HepG2 (cell line): ENCODE results near the gene CLIC6. TPM values are rescaled to one million over a fixed set of nuclear protein-coding genes. Genes with fewer than 3 reads are reported as not detected.

ENCODE experiments used
- FIP1L1 ChIP-seq: fragments of 200-400 bp; formaldehyde crosslinking; IDR thresholded peaks from 2 replicates; pipeline ENCODE4 v1.6.1; 2018; ENCODE audit warnings: low read depth, mild to moderate bottlenecking, low read length, moderate library complexity, borderline replicate concordance; ENCODE audit not compliant: insufficient read depth
- GFI1 ChIP-seq: sonication (generic); formaldehyde crosslinking; IDR thresholded peaks from 2 replicates; pipeline ENCODE4 v1.5.0; 2020; ENCODE audit warnings: missing genetic modification reagents, mild to moderate bottlenecking, borderline replicate concordance
- MTF2 ChIP-seq: sonication (generic); formaldehyde crosslinking; IDR thresholded peaks from 2 replicates; pipeline ENCODE4 v1.5.0; 2020; ENCODE audit warnings: missing genetic modification reagents, borderline replicate concordance
- MYNN ChIP-seq: sonication (generic); formaldehyde crosslinking; IDR thresholded peaks from 2 replicates; pipeline ENCODE4 v1.4.0; 2020; ENCODE audit warnings: mild to moderate bottlenecking, low read depth, missing genetic modification reagents
- NR1H2 ChIP-seq: sonication (generic); formaldehyde crosslinking; IDR thresholded peaks from 2 replicates; pipeline ENCODE4 v1.8.1; 2022; ENCODE audit warnings: low read depth, missing genetic modification reagents, borderline replicate concordance
- SIN3A ChIP-seq: IDR thresholded peaks from 2 replicates; pipeline ENCODE4 v1.6.1; 2011; ENCODE audit warnings: low read depth, mild to moderate bottlenecking, control low read depth, low read length, borderline replicate concordance
- TBP ChIP-seq: sonication (generic); formaldehyde crosslinking; IDR thresholded peaks from 2 replicates; pipeline ENCODE4 v1.5.0; 2020; ENCODE audit warnings: missing genetic modification reagents
- ZBTB3 ChIP-seq: sonication (generic); formaldehyde crosslinking; IDR thresholded peaks from 2 replicates; pipeline ENCODE4 v1.4.0; 2020; ENCODE audit warnings: low read depth, mild to moderate bottlenecking, moderate library complexity, missing genetic modification reagents, borderline replicate concordance
- ZNF253 ChIP-seq: sonication (generic); formaldehyde crosslinking; IDR thresholded peaks from 2 replicates; pipeline ENCODE4 v1.8.0; 2022; ENCODE audit warnings: mild to moderate bottlenecking, missing genetic modification reagents, borderline replicate concordance
- ZNF496 ChIP-seq: sonication (generic); formaldehyde crosslinking; IDR thresholded peaks from 2 replicates; pipeline ENCODE4 v1.8.1; 2023; ENCODE audit warnings: mild to moderate bottlenecking, moderate library complexity, missing genetic modification reagents; ENCODE audit not compliant: insufficient replicate concordance
- ZNF660 ChIP-seq: sonication (generic); formaldehyde crosslinking; IDR thresholded peaks from 2 replicates; pipeline ENCODE4 v1.5.1; 2020; ENCODE audit warnings: mild to moderate bottlenecking, low read depth, missing genetic modification reagents, borderline replicate concordance
- polyA plus RNA-seq, 8 experiments: library from polyadenylated mRNA; depleted of rRNA in 3 of 8; stranded (reverse) in 7 of 8; unstranded in 1 of 8; fragments of >200 nt; fragmentation: Illumina TruSeq in 4 of 8; extraction: Trizol in 4 of 8; gene quantifications; 2 replicates each; pipeline versions ENCODE4 v1.2.1 to v1.2.3, GENCODE V29; 2011 to 2016; ENCODE audit warnings: low read depth in 4 of 8, missing spikeins in 1 of 8, mixed read lengths in 1 of 8; ENCODE audit not compliant: insufficient read depth in 1 of 8
- total RNA-seq, 5 experiments: library from RNA; depleted of rRNA; stranded (reverse); fragments of >200 nt; fragmentation: Illumina TruSeq; extraction: Trizol; gene quantifications; 2 replicates each; pipeline ENCODE4 v1.2.3, GENCODE V29; 2016; ENCODE audit warnings: low read depth in 1 of 5
- TF ChIP-seq, protein P1 (sequence below): sonication (generic); formaldehyde crosslinking; IDR thresholded peaks from 2 replicates; pipeline ENCODE4 v1.5.0; 2020; ENCODE audit warnings: mild to moderate bottlenecking, missing genetic modification reagents, borderline replicate concordance
- TF ChIP-seq, protein P2 (sequence below): sonication (generic); formaldehyde crosslinking; IDR thresholded peaks from 2 replicates; pipeline ENCODE4 v1.4.0; 2020; ENCODE audit warnings: mild to moderate bottlenecking, missing genetic modification reagents, borderline replicate concordance
- TF ChIP-seq, protein P3 (sequence below): IDR thresholded peaks from 2 replicates; pipeline ENCODE4 v1.6.1; 2016; ENCODE audit warnings: low read depth, control low read depth
- TF ChIP-seq, protein P4 (sequence below): sonication (generic); formaldehyde crosslinking; IDR thresholded peaks from 2 replicates; pipeline ENCODE4 v1.5.1; 2020; ENCODE audit warnings: missing genetic modification reagents, mild to moderate bottlenecking, borderline replicate concordance
- TF ChIP-seq, protein P5 (sequence below): sonication (generic); formaldehyde crosslinking; conservative IDR thresholded peaks from 2 replicates; pipeline ENCODE4 v1.8.0; 2022; ENCODE audit warnings: low read depth, missing genetic modification reagents

Gene CLIC6
- total and polyA plus RNA-seq, 2 of the 13 experiments (the other 11 are each of a cell fraction or from before 2014, with no cell fraction given), result not detected

DNA sequence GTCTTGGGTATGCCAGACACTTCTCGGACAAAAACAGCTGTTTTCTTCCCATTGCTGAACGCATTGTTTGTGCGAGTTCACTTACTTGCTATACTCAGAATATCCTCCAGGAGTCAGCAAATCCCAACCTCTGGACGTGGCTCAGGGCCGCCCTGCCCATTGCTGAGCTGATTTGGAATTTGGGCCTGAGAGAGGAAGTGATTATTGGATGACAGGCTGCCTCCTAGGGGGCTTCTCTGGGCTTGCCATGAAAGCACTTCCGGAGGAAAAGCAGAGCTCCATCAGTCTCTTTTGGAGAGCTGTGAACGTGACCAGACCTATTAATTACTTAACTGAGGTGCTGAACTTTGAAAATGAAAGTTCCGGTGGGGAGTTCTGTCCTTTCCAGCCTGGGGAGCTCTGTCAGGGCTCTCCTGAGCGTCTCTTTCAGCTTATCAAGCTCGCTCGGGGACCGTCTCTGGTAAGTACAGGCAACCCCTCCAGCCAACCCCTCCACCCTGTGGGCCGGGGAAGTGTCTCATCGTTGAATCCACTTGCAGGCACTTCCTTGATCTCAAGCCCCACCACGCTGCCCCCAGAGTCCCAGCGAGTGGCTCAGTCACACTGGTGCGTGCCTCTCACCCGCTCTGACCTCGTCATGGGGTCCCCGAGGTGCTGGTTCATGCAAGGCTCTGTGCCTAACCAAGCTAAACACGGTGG lies 76.9 kb downstream of the CLIC6 start (continued):
- TF ChIP-seq, protein P1, sequence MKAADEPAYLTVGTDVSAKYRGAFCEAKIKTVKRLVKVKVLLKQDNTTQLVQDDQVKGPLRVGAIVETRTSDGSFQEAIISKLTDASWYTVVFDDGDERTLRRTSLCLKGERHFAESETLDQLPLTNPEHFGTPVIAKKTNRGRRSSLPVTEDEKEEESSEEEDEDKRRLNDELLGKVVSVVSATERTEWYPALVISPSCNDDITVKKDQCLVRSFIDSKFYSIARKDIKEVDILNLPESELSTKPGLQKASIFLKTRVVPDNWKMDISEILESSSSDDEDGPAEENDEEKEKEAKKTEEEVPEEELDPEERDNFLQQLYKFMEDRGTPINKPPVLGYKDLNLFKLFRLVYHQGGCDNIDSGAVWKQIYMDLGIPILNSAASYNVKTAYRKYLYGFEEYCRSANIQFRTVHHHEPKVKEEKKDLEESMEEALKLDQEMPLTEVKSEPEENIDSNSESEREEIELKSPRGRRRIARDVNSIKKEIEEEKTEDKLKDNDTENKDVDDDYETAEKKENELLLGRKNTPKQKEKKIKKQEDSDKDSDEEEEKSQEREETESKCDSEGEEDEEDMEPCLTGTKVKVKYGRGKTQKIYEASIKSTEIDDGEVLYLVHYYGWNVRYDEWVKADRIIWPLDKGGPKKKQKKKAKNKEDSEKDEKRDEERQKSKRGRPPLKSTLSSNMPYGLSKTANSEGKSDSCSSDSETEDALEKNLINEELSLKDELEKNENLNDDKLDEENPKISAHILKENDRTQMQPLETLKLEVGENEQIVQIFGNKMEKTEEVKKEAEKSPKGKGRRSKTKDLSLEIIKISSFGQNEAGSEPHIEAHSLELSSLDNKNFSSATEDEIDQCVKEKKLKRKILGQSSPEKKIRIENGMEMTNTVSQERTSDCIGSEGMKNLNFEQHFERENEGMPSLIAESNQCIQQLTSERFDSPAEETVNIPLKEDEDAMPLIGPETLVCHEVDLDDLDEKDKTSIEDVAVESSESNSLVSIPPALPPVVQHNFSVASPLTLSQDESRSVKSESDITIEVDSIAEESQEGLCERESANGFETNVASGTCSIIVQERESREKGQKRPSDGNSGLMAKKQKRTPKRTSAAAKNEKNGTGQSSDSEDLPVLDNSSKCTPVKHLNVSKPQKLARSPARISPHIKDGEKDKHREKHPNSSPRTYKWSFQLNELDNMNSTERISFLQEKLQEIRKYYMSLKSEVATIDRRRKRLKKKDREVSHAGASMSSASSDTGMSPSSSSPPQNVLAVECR (CRISPR knock-in tag), result peak; percentile 41; the same call in 1 of the 2 replicates
- no peak for TF ChIP-seq ZNF496
- no peak for TF ChIP-seq MTF2 (CRISPR knock-in tag)
- TF ChIP-seq, protein P2, sequence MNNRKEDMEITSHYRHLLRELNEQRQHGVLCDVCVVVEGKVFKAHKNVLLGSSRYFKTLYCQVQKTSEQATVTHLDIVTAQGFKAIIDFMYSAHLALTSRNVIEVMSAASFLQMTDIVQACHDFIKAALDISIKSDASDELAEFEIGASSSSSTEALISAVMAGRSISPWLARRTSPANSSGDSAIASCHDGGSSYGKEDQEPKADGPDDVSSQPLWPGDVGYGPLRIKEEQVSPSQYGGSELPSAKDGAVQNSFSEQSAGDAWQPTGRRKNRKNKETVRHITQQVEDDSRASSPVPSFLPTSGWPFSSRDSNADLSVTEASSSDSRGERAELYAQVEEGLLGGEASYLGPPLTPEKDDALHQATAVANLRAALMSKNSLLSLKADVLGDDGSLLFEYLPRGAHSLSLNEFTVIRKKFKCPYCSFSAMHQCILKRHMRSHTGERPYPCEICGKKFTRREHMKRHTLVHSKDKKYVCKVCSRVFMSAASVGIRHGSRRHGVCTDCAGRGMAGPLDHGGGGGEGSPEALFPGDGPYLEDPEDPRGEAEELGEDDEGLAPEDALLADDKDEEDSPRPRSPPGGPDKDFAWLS, result no peak
- TF ChIP-seq TBP (CRISPR knock-in tag), result no peak
- TF ChIP-seq NR1H2 (CRISPR knock-in tag), result no peak
- TF ChIP-seq, protein P3, sequence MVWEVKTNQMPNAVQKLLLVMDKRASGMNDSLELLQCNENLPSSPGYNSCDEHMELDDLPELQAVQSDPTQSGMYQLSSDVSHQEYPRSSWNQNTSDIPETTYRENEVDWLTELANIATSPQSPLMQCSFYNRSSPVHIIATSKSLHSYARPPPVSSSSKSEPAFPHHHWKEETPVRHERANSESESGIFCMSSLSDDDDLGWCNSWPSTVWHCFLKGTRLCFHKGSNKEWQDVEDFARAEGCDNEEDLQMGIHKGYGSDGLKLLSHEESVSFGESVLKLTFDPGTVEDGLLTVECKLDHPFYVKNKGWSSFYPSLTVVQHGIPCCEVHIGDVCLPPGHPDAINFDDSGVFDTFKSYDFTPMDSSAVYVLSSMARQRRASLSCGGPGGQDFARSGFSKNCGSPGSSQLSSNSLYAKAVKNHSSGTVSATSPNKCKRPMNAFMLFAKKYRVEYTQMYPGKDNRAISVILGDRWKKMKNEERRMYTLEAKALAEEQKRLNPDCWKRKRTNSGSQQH (CRISPR knock-in tag), result no peak
- no peak for TF ChIP-seq MYNN (CRISPR knock-in tag)
- peak; percentile 15; the same call in 1 of the 2 replicates for TF ChIP-seq ZNF253
- no peak for TF ChIP-seq FIP1L1
- TF ChIP-seq ZNF660 (CRISPR knock-in tag), result no peak
- TF ChIP-seq, protein P4, sequence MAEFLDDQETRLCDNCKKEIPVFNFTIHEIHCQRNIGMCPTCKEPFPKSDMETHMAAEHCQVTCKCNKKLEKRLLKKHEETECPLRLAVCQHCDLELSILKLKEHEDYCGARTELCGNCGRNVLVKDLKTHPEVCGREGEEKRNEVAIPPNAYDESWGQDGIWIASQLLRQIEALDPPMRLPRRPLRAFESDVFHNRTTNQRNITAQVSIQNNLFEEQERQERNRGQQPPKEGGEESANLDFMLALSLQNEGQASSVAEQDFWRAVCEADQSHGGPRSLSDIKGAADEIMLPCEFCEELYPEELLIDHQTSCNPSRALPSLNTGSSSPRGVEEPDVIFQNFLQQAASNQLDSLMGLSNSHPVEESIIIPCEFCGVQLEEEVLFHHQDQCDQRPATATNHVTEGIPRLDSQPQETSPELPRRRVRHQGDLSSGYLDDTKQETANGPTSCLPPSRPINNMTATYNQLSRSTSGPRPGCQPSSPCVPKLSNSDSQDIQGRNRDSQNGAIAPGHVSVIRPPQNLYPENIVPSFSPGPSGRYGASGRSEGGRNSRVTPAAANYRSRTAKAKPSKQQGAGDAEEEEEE (CRISPR knock-in tag), result no peak
- TF ChIP-seq ZBTB3, result no peak
- no peak for TF ChIP-seq SIN3A
- TF ChIP-seq, protein P5, sequence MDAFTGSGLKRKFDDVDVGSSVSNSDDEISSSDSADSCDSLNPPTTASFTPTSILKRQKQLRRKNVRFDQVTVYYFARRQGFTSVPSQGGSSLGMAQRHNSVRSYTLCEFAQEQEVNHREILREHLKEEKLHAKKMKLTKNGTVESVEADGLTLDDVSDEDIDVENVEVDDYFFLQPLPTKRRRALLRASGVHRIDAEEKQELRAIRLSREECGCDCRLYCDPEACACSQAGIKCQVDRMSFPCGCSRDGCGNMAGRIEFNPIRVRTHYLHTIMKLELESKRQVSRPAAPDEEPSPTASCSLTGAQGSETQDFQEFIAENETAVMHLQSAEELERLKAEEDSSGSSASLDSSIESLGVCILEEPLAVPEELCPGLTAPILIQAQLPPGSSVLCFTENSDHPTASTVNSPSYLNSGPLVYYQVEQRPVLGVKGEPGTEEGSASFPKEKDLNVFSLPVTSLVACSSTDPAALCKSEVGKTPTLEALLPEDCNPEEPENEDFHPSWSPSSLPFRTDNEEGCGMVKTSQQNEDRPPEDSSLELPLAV (CRISPR knock-in tag), result no peak
- peak; percentile 56; the same call in 1 of the 2 replicates for TF ChIP-seq GFI1
